DND-41 (cell line): ENCODE measurements around the gene ANAPC5.

Experiments
- EZH2 ChIP-seq: IDR thresholded peaks from 3 replicates; pipeline ENCODE4 v1.6.1; 2012; ENCODE audit warnings: borderline replicate concordance, low read depth, mild to moderate bottlenecking, moderate library complexity, low read length, inconsistent platforms; ENCODE audit not compliant: severe bottlenecking
- TF ChIP-seq, protein P1 (sequence below): IDR thresholded peaks from 2 replicates; pipeline ENCODE4 v1.5.1; 2012; ENCODE audit warnings: borderline replicate concordance, low read length, moderate library complexity, mild to moderate bottlenecking; ENCODE audit not compliant: poor library complexity, severe bottlenecking; ENCODE audit errors: extremely low read depth

DNA sequence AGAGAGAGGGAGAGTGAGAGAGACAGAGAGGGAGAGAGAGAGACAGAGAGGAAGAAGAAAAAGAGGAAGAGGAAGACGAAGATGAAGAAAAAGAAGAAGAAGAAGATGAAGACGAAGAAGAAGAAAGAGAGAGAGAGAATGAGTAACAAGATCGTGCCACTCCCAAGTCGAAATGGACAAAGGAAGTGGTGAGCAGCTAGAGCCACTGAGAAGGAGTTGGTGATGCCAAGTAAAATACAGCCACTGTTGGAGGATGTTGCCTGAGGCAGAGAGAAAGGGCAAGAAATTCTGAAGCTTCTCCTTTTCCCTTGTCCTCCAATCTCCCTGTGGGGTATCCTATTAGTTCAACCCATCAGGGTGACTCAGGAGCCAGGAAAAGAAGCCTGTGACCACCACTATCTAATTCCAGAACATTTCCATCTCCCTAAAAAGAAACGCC, 12.5 kb upstream of the ANAPC5 start:
- TF ChIP-seq, protein P1, sequence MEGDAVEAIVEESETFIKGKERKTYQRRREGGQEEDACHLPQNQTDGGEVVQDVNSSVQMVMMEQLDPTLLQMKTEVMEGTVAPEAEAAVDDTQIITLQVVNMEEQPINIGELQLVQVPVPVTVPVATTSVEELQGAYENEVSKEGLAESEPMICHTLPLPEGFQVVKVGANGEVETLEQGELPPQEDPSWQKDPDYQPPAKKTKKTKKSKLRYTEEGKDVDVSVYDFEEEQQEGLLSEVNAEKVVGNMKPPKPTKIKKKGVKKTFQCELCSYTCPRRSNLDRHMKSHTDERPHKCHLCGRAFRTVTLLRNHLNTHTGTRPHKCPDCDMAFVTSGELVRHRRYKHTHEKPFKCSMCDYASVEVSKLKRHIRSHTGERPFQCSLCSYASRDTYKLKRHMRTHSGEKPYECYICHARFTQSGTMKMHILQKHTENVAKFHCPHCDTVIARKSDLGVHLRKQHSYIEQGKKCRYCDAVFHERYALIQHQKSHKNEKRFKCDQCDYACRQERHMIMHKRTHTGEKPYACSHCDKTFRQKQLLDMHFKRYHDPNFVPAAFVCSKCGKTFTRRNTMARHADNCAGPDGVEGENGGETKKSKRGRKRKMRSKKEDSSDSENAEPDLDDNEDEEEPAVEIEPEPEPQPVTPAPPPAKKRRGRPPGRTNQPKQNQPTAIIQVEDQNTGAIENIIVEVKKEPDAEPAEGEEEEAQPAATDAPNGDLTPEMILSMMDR, result no peak
- no peak for TF ChIP-seq EZH2
